ENCODE measurements around the gene CDS2.

GRCh38 chr20:5133998-5134397 lies 7.2 kb downstream of the CDS2 start:
- TF ChIP-seq CTCF (conservative IDR thresholded peaks at IDR 0.05; ENCODE audit: low read depth, low read length) (no peak), EZH2 (IDR thresholded peaks at IDR 0.05; ENCODE audit: borderline replicate concordance, low read depth, low read length, poor library complexity, severe bottlenecking) (no peak)
